IPS-15b (cell line): ENCODE results near the gene POMT1.
"Not testable (repeated sequence)": the region's sequence is repeated elsewhere in the genome, so short reads cannot be mapped to it uniquely, and the experiment has no call there.

ENCODE experiments used
- H3K27me3 ChIP-seq: one replicate; pipeline ENCODE4 v1.6.1; 2013; ENCODE audit warnings: low read length; ENCODE audit not compliant: control insufficient read depth, insufficient read depth
- H3K36me3 ChIP-seq: one replicate; pipeline ENCODE4 v1.6.1; 2013; ENCODE audit warnings: low read length; ENCODE audit not compliant: control insufficient read depth, insufficient read depth
- H3K4me1 ChIP-seq: one replicate; pipeline ENCODE4 v1.6.1; 2013; ENCODE audit warnings: mild to moderate bottlenecking, low read length; ENCODE audit not compliant: control insufficient read depth, insufficient read depth
- H3K4me3 ChIP-seq: one replicate; pipeline ENCODE4 v1.5.1; 2013; ENCODE audit warnings: low read depth, low read length
- H3K9ac ChIP-seq: one replicate; pipeline ENCODE4 v1.6.1; 2013; ENCODE audit warnings: low read depth, mild to moderate bottlenecking, low read length
- H3K9me3 ChIP-seq: one replicate; pipeline ENCODE4 v1.6.1; 2013; ENCODE audit warnings: mild to moderate bottlenecking, low read length; ENCODE audit not compliant: control insufficient read depth, insufficient read depth

Gene POMT1

DNA sequence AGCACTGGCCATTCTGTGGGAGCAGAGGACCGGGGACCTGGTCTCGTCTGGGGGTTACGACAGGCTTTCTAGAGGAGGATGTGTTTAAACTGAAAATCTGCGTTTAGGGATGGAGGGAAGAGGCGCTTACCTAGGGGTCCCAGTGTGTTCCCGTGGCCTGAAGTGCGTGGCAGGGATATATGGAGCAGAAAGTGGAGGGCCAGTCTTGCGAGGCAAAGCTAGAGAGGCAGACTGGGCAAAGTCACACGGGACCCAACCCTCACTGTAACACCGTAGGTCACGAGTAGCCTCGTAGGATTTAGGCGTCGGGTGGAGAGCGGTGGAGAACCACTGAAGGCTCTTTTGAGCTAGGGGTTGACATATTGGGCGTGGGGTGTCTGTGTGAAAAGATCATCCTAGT lies 32.8 kb upstream of the POMT1 start:
- no peaks in the 10 kb centered on the region for H3K9me3 ChIP-seq
- no peaks in the 10 kb centered on the region for H3K27me3 ChIP-seq
- no peaks in the 10 kb centered on the region for H3K4me1 ChIP-seq
- no peak overlapping the region for H3K4me3 ChIP-seq
- no peak overlapping the region for H3K9ac ChIP-seq
- H3K36me3 ChIP-seq = peaks cover 75% of the 10 kb centered on the region

- Histone ChIP-seq H3K9ac (no peak overlapping the region), H3K36me3 (peaks cover 74% of the 10 kb centered on the region), H3K4me1 (no peaks in the 10 kb centered on the region), H3K4me3 (no peak overlapping the region), H3K27me3 (no peaks in the 10 kb centered on the region), H3K9me3 (no peaks in the 10 kb centered on the region)
Observed at GRCh38 chr9:131470581-131470991, 32.1 kb upstream of the POMT1 start.

DNA sequence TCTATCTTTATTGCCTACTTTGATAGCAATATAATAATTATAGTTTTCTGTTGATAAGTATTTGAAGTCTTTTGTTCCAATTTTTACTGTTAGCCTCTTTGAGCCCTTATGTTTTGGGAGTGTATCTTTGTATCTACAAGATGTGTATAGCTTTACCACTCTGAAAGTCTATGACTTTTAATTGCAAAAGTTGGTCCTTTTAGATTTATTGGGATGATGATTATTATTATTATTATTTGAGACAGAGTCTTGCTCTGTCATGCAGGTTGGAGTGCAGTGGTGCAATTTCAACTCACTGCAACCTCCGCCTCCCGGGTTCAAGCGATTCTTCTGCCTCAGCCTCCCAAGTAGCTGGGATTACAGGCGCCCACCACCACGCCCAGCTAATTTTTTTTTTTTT lies 30.6 kb upstream of the POMT1 start:
- not testable (repeated sequence) for H3K4me3 ChIP-seq, H3K27me3 ChIP-seq, H3K4me1 ChIP-seq, H3K9me3 ChIP-seq, H3K9ac ChIP-seq
- peaks cover 87% of the 10 kb centered on the region for H3K36me3 ChIP-seq

DNA sequence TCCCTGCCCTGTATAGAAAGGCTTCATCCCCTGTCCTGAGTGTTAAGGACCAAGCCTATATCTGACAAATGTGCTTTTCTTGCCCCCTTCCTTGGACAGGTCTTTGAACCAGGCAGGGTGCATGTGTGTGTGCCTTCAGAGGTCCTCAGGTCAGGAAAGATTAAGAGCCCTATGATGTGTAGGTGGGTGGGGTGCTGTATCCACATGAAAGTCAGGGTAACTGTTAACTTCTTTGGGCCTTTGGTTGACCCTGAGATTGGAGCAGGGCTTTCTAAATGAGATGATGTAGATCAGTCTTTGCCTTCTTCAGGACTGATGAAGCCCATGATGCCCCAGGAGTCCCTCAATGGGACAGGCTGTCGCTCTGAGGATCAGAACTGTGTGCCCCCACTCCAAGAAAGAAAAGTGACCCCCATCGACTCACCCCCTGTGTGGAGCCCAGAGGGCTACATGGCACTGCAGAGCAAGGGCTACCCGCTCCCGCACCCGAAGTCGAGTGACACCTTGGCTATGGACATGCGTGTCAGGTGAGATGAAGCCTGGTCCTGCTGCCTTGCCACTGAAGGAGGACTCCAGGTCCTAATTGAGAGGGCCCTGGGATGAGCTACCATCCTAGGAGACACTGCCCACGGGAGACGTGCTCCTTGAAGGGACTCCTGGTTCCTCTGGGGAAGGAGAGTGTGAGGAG lies 29.4 kb upstream of the POMT1 start:
- H3K4me1 ChIP-seq = no peaks in the 10 kb centered on the region
- no peak overlapping the region for H3K4me3 ChIP-seq
- no peak overlapping the region for H3K9ac ChIP-seq
- H3K27me3 ChIP-seq = no peaks in the 10 kb centered on the region
- peaks cover 85% of the 10 kb centered on the region for H3K36me3 ChIP-seq
- H3K9me3 ChIP-seq = no peaks in the 10 kb centered on the region

GRCh38 chr9:131473891-131474290 lies 28.8 kb upstream of the POMT1 start:
- H3K9me3 ChIP-seq = no peaks in the 10 kb centered on the region
- peaks cover 87% of the 10 kb centered on the region for H3K36me3 ChIP-seq
- no peaks in the 10 kb centered on the region for H3K27me3 ChIP-seq
- H3K9ac ChIP-seq = no peak overlapping the region
- no peaks in the 10 kb centered on the region for H3K4me1 ChIP-seq
- no peak overlapping the region for H3K4me3 ChIP-seq

DNA sequence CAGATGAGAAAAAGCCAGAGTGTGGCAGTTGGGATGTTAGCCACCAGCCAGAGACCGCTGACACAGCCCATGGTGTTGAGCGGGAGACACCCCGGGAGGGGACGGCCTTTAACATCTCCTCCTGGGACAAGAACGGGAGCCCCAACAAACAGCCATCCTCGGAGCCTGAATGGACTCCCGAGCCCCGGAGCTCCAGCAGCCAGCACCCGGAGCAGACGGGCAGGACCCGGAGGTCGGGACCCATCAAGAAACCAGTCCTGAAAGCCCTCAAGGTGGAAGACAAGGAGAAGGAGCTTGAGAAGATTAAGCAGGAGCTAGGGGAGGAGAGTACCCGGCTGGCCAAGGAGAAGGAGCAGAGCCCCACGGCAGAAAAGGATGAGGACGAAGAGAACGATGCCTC lies 28.0 kb upstream of the POMT1 start:
- no peaks in the 10 kb centered on the region for H3K4me1 ChIP-seq
- H3K27me3 ChIP-seq = no peaks in the 10 kb centered on the region
- peaks cover 89% of the 10 kb centered on the region for H3K36me3 ChIP-seq
- no peak overlapping the region for H3K4me3 ChIP-seq
- no peaks in the 10 kb centered on the region for H3K9me3 ChIP-seq
- H3K9ac ChIP-seq = no peak overlapping the region

GRCh38 chr9:131475111-131475955 lies 27.4 kb upstream of the POMT1 start:
- no peak overlapping the region for H3K4me3 ChIP-seq
- H3K9me3 ChIP-seq = no peaks in the 10 kb centered on the region
- H3K36me3 ChIP-seq = peaks cover 89% of the 10 kb centered on the region
- no peaks in the 10 kb centered on the region for H3K4me1 ChIP-seq
- H3K9ac ChIP-seq = no peak overlapping the region
- H3K27me3 ChIP-seq = no peaks in the 10 kb centered on the region

- H3K27me3 ChIP-seq = no peaks in the 10 kb centered on the region
- H3K4me1 ChIP-seq = no peaks in the 10 kb centered on the region
- H3K9ac ChIP-seq = no peak overlapping the region
- no peak overlapping the region for H3K4me3 ChIP-seq
- H3K9me3 ChIP-seq = no peaks in the 10 kb centered on the region
- peaks cover 85% of the 10 kb centered on the region for H3K36me3 ChIP-seq
Observed at GRCh38 chr9:131475956-131476776, 26.6 kb upstream of the POMT1 start.

DNA sequence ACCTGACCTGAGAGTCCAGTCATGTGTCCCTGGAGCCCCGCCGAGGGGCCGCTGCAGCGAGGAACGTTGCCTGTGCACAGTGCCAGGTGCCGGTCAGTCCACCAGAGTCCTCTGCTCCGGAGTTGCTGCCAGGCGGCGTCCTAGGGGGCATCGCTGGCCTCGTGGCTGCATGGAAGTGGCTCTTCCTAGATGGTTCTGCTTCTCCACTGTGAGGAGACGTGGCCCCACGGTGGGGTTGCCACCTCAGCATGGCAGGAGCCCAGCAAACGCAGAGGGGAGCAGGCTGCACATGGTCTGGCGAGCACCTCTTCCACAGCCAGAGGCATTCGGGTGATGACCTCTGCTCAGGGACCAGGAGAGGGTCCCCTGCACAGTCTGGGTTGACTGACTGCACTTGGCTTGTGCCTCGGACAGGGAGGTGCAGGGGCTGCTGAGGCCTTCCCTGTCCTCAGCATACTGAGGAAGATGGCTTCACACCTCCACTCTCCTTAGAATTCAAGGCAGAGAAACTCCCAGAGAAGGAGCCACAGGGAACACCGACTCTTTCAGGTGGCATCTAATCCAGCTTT lies 25.9 kb upstream of the POMT1 start:
- Histone ChIP-seq H3K4me1 (no peaks in the 10 kb centered on the region), H3K9me3 (no peaks in the 10 kb centered on the region), H3K4me3 (no peak overlapping the region), H3K36me3 (peaks cover 86% of the 10 kb centered on the region), H3K27me3 (no peaks in the 10 kb centered on the region), H3K9ac (no peak overlapping the region)

DNA sequence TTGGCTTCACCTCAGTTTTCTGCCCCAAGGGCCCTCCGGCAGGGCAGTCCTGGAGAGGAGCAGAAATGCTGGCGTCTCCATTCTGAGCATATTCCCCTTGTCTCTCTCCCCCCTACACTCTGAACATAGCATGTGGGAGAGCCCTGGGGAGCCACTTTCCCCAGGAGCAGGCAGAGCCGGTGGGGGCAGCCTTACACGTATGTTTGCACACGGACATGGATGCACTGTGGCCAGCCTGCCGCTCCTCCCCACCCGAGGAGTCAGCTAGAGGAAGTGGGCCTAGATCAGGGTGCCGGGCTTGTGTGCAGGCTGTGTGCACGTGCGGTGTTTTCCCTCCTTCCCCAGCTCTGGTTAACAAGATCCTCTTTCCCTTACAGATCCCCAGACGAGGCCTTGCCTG lies 25.4 kb upstream of the POMT1 start:
- Histone ChIP-seq H3K9me3 (no peaks in the 10 kb centered on the region), H3K36me3 (peaks cover 90% of the 10 kb centered on the region), H3K4me1 (no peaks in the 10 kb centered on the region), H3K27me3 (no peaks in the 10 kb centered on the region), H3K9ac (no peak overlapping the region), H3K4me3 (no peak overlapping the region)

GRCh38 chr9:131477816-131478419 lies 24.8 kb upstream of the POMT1 start:
- Histone ChIP-seq H3K27me3 (no peaks in the 10 kb centered on the region), H3K9me3 (no peaks in the 10 kb centered on the region), H3K4me3 (no peak overlapping the region), H3K9ac (no peak overlapping the region), H3K4me1 (no peaks in the 10 kb centered on the region), H3K36me3 (peaks cover 91% of the 10 kb centered on the region)
